CD4-positive, alpha-beta T cell treated with Interleukin-15 for 1 hour (primary cell): Measurements from ENCODE around the gene BRD4.

Source experiments
- DNase-seq: peaks from one replicate; pipeline ENCODE4 v3.0.0-alpha.2; 2020

Gene BRD4

DNA sequence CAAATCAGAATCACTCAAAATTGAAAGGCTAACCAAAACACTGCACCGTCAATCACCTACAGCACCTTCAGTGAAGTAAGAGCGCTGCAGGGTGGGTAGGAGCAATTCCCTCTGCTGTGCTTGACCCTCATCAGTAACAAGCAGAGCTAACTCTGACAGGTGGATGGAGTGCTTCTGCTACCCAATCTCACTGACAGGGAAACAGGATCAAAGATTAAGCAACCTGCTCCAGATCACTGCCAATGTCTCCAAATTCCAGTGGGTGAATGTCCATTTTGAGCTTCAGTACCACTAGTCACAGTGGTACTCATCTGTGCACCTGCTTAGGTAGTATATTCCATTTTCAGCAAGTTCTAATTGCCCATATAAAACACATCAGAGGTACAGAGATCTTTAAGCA, 25.2 kb downstream of the BRD4 start:
- no peak for DNase-seq

GRCh38 chr19:15305582-15306334, 26.6 kb downstream of the BRD4 start:
- DNase-seq = no peak

DNA sequence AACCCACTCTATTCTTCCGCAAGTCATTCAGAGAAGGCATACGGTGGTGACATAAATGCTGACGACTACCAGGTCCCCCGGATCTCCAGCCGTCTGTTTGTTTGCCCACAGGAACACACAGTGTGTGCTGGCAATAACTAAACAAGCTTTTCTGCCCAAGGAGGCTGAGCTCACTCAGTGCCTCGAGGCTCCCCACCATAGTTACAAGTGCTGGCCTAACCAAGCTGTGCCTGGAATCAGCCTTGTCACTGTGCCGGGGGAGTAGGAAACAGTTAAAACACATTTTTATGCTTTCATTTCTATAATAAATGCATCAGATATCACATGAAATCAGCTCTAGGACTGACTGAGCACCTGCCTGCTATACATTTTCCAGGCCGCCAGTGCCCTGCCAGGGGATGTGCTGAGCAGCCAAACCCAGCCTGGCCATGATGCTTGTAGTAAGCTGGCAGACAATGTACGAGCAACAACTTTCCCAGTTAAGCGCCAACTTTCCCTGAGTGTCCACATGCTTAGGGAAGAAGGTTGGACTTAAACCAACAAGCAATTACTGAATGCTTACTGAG, 28.1 kb downstream of the BRD4 start:
- no peak for DNase-seq

DNA sequence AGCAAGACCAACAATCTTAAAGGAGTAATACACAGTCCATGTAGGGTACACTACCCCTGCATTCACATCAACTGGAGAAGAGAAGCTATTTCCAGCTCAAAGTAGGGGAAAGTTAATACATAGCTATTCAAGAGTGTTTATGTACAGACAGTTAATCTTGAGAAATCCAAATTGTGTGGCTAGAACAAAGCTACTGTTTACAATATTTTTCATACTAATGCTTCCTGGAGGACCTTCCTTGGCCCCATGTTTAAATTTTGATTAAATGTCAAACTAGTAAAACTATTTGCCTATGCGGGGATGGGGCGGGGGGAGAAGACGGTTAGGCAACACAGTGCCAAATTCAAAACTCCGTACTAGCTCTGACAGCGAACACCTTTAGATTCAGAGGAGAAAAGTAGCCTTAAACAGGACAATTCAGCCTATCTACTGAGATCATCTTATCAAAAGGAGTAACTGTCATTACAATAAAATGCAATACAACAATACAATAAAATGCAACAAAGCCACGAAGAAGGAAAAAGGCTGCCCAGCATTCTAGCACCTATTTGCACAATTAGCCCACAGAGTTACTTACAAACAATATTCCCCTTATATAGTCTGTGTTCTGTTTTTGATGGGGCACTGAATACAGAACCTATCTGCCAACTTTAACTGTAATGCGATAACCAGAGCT, 29.1 kb downstream of the BRD4 start:
- DNase-seq = no peak

DNA sequence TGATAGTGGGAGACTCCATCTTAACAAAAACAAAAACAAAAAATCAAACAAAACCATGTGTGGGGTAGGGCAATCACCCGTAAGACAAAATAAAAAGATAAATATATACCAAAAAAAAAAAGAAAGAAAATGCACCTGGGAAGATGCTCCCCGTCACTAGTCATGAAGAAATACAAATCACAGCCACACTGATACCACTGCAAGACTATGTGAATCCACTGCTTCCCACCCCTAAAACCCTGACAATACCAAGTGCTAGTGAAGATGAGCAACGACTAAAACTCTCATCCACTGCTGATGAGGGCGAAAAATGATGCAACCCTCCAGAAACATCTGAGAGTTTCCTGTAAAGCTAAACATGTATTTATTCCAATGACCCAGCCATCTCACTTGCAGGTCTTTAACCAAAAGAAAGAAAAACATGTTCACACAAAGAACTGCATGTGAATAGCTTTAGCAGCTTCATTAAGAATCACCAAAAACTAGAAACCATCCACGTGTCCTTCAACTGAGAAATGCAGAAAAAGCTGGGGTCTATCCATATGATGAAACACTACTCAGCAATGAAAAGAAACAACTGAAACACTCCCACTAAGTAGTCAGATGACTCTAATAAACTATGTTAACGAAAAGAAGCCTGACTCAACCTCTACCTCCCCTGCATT, 31.7 kb downstream of the BRD4 start:
- no peak for DNase-seq

DNA sequence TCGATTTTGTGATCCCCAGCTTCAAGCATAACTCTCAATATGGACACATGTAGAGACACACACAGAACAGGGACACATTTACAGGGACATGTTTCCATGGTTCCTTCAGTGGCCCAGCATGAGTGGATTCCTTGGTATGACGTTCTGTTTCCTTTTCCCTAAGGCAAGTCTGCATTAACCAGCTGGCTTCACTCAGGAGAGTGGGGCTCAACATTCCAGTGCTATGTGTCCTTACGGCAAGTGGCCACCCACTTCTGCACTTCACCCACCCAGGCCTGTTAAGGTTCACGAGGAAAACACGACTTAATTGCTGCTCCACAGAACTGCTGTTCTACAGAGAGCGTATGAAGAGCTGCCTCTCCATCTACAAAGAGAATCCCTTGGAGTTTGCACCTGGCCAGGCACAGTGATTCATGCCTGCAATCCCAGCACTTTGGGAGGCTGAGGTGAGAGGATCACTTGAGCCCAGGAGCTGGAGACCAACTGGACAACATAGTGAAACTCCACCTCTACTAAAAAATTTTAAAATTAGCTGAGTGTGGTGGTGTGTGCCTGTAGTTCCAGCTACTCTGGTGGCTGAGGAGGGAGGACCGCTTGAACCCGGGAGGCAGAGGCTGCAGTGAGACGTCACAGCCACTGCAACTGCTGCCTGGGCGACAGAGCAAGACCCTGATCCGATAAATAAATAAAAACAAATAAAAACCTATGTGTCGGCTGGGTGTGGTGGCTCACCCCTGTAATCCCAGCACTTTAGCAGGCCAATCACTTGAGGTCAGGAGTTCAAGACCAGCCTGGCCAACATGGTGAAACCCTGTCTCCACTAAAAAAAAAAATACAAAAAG, 32.5 kb downstream of the BRD4 start:
- DNase-seq = no peak

DNA sequence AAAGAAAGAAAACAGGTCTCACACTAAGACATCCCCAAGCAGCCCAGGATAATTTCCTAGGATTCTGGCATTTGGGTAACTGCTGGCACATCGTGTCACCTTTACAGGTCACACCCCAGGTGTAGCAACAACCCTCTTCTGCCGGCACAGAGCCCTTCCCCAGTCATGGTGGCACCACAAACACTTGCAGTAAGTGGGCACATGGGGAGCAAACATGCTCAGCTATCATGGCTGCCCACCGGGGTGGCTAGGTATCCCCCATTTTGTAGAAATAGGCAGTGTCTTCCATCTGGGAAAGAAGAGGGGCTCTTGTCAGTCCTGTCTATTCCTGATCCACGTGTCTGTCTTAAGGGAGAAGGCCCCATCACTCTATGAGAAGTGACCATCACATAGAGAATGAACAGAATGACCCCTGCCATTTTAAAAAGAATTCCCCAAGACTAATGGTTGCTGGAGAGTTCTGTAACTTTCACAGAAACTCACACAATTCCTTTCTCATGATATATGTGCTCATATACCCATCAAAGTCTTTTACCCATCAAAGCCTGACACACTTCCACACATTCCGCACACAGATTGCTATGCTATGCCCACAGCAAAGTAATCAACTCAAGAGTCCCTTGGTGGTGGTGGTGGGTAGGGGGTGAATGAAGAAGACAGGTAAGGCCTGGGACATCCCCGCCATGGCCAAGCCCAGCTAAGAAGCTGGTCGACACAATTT, 33.3 kb downstream of the BRD4 start:
- no peak for DNase-seq

- DNase-seq = no peak
These were observed 34.7 kb downstream of the BRD4 start for GRCh38 chr19:15297416-15298224.

DNA sequence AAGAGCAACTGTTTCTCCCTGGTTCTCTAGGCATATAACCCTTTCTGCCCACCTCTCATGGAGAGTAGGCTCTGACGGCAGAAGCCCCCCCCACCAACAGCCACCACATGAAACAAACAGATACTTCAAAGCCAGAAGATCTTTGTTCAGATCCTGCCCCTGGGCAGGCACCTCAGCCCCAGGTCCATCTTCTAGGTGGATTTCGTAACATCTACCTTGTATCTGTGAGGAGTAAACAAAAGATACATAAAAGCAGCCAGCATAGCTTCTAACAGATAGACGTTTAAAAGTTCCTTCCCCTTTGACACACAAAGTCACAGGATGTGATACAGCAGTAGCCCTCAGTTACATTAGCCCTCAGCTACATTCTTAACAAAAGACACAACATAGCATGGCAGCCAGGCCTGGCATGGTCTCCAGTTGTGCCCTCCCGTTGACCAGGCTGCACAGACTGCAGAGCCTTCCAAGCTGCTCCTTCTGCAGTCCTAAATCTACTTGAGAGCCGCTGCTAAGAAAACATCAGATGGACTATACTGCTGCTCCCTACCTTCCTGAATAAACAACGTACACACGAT, 35.4 kb downstream of the BRD4 start:
- DNase-seq = no peak

DNA sequence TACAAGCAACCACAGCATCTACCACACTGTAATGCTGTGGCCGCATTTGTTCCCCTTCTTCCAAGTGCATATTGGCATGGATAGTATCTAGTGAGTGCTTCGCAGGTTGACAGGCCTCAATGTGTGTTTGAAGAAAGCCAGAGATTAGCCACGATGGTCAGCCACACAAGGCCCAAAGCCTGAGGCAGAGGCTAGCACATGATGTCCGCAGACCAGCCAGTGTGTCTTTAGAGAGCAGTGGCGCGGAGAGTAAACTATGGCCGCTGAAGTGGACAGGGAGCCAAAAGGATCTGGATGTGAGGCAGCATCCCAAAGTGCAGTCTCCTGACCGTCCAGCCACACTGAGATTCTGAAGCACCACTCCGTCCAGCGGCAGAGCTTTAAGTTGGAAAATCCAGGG, 36.0 kb downstream of the BRD4 start:
- DNase-seq = no peak

- no peak for DNase-seq
These were observed 37.8 kb downstream of the BRD4 start for GRCh38 chr19:15294561-15294990.

GRCh38 chr19:15293781-15294491, 38.4 kb downstream of the BRD4 start:
- no peak for DNase-seq

DNA sequence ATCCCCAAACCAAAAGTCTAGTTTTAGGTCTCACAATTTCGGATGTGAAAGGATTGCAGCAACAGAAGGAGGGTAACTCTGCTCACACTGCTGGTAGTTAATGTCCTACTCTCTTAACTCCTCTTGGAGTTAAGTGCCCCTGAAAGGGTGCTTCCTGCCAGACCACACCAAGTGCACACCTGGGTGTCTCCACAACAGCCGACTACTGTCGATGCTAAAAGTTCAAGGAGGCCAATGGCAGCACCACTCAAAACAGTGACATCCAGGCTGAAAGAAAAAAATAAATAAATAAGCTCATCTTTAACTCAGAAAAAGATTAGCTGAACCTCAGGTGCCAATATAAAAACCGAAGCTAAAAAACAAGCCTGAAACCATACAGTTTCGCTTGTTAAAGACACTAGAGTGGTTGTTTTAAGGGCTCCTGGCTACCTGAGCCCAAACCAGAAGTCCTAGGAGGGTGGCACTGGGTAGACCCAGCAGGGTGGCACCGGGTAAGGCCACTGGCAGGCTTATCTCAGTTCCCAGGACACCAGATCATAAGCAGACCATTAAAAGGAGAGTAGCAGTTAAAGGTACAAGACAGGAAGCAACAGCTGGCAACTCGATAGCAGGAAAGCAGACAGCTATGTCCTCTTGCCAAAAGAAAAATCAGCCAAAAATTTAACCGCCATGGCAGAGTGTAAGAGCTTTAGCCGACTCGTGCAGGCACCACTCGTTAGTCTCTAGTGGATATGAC, 39.3 kb downstream of the BRD4 start:
- no peak for DNase-seq

- no peak for DNase-seq
These were observed 40.2 kb downstream of the BRD4 start for GRCh38 chr19:15292140-15292539.

- no peak for DNase-seq
These were observed 40.8 kb downstream of the BRD4 start for GRCh38 chr19:15291548-15292021.

- DNase-seq = no peak
These were observed 41.2 kb downstream of the BRD4 start for GRCh38 chr19:15291089-15291488.

- DNase-seq = no peak
These were observed 42.2 kb downstream of the BRD4 start for GRCh38 chr19:15290166-15290565.

DNA sequence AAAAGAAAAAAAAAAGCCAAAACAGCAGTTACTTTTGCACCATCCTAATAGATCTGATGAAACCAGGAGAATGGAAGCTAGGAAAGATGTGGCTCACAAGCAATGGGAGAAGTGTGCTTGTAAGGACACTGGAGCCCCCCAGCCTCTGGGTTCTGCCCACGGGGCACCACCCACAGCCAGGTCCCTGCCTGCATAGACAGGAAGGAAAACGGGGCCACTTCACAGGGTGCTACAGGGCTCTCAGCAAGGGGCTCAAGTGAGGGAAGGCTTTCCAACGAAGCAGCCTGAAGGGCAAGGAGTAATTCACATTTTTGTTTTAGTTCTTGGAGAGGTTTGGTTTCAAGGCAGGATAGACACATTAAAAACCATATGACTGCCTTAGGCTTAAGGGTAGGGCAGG, 42.7 kb downstream of the BRD4 start:
- no peak for DNase-seq
